ENCODE results near the gene KCNJ4.
A peak's percentile ranks its signal among the peaks of the same experiment; 100 is the strongest.
"Not testable (repeated sequence)": the region's sequence is repeated elsewhere in the genome, so short reads cannot be mapped to it uniquely, and the experiment has no call there.

Gene KCNJ4

GRCh38 chr22:38412435-38413084, 42.4 kb downstream of the KCNJ4 start:
- Mint-ChIP-seq H3K36me3 (no peaks in the 10 kb centered on the region), H3K9me3 (no peaks in the 10 kb centered on the region), H3K4me1 (no peaks in the 10 kb centered on the region), H3K4me3 (peak overlapping the region; percentile 21), H3K27ac (no peak overlapping the region), H3K27me3 (no peaks in the 10 kb centered on the region)
- DNase-seq (ENCODE audit: low spot score in 2 of 2) (peak; percentile 54 to 68), ATAC-seq (ENCODE audit: low read depth) (peak; percentile 67)

DNA sequence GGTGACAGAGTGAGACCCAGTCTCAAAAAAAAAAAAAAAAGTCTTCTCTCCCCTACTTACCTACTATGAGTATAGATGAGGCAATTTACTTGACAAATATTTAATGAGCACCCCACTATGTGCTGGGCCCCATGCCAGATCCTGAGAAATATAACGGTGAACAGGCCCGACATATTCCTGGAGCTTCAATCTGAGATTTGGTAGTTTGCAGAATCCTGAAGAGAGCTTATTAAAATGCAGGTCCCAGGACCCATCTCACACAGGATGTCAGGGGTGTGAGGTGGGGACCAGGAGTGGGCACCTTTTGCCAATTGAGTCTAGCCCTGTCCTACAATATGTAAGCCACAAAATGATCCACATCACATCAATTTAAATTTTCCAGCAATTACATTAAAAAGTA, 44.0 kb downstream of the KCNJ4 start:
- no peaks in the 10 kb centered on the region for H3K9me3 Mint-ChIP-seq
- no peak for DNase-seq (ENCODE audit: low spot score in 2 of 2)
- no peak overlapping the region for H3K27ac Mint-ChIP-seq
- ATAC-seq (ENCODE audit: low read depth), result no peak
- H3K4me1 Mint-ChIP-seq, result no peaks in the 10 kb centered on the region
- no peaks in the 10 kb centered on the region for H3K27me3 Mint-ChIP-seq
- H3K36me3 Mint-ChIP-seq, result no peaks in the 10 kb centered on the region
- H3K4me3 Mint-ChIP-seq, result no peak overlapping the region

DNA sequence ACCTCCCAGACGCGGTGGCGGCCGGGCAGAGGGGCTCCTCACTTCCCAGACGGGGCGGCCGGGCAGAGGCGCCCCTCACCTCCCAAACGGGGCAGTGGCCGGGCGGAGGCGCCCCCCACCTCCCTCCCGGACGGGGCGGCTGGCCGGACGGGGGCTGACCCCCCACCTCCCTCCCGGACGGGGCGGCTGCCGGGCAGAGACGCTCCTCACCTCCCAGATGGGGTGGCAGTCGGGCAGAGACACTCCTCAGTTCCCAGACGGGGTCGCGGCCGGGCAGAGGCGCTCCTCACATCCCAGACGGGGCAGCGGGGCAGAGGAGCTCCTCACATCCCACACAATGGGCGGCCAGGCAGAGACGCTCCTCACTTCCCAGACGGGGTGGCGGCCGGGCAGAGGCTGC, 45.1 kb downstream of the KCNJ4 start:
- DNase-seq (ENCODE audit: low spot score in 2 of 2); H3K4me3 Mint-ChIP-seq; H3K4me1 Mint-ChIP-seq; H3K36me3 Mint-ChIP-seq; H3K27me3 Mint-ChIP-seq; H3K9me3 Mint-ChIP-seq; H3K27ac Mint-ChIP-seq; ATAC-seq (ENCODE audit: low read depth): not testable (repeated sequence)

DNA sequence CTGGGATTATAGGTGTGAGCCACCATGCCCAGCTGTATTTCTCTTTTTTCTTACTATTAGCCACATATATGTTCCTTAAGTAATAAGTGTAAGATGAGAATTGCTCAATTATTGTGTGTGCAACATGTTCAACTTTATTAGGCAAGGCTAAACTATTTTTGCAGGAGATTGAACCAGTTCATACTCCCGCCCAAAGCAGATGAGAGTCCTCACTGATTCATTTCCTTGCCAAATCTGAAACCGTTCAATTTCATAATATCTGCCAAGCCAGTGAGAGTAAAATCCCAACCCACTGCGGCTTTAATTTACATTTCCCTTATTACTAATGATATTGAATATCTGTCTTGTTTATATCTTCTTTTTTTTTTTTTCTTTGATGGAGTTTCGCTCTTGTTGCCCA, 48.4 kb downstream of the KCNJ4 start:
- H3K36me3 Mint-ChIP-seq, result no peaks in the 10 kb centered on the region
- H3K9me3 Mint-ChIP-seq, result no peaks in the 10 kb centered on the region
- peaks cover 3% of the 10 kb centered on the region for H3K4me1 Mint-ChIP-seq
- DNase-seq (ENCODE audit: low spot score in 2 of 2) (no peak), ATAC-seq (ENCODE audit: low read depth) (no peak)
- no peak overlapping the region for H3K4me3 Mint-ChIP-seq
- H3K27ac Mint-ChIP-seq, result no peak overlapping the region
- H3K27me3 Mint-ChIP-seq, result no peaks in the 10 kb centered on the region

GRCh38 chr22:38404419-38404818, 50.6 kb downstream of the KCNJ4 start:
- Mint-ChIP-seq H3K36me3 (no peaks in the 10 kb centered on the region), H3K9me3 (no peaks in the 10 kb centered on the region), H3K4me1 (peaks cover 5% of the 10 kb centered on the region), H3K27me3 (no peaks in the 10 kb centered on the region), H3K27ac (no peak overlapping the region), H3K4me3 (peak overlapping the region; percentile 9)
- no peak for ATAC-seq (ENCODE audit: low read depth)
- DNase-seq (ENCODE audit: low spot score in 2 of 2), result no peak

- H3K4me3 Mint-ChIP-seq, result no peak overlapping the region
- DNase-seq (ENCODE audit: low spot score in 2 of 2) (no peak), ATAC-seq (ENCODE audit: low read depth) (peak; percentile 15)
- H3K9me3 Mint-ChIP-seq, result no peaks in the 10 kb centered on the region
- H3K4me1 Mint-ChIP-seq, result peaks cover 5% of the 10 kb centered on the region
- no peaks in the 10 kb centered on the region for H3K27me3 Mint-ChIP-seq
- no peak overlapping the region for H3K27ac Mint-ChIP-seq
- H3K36me3 Mint-ChIP-seq, result no peaks in the 10 kb centered on the region
Observed at GRCh38 chr22:38403812-38404211, 51.2 kb downstream of the KCNJ4 start.

GRCh38 chr22:38402204-38402603, 52.8 kb downstream of the KCNJ4 start:
- peaks cover 7% of the 10 kb centered on the region for H3K4me1 Mint-ChIP-seq
- ATAC-seq (ENCODE audit: low read depth), result no peak

GRCh38 chr22:38401336-38402084, 53.5 kb downstream of the KCNJ4 start:
- Mint-ChIP-seq H3K9me3 (no peaks in the 10 kb centered on the region), H3K27me3 (no peaks in the 10 kb centered on the region), H3K4me1 (peaks cover 9% of the 10 kb centered on the region), H3K27ac (no peak overlapping the region), H3K36me3 (no peaks in the 10 kb centered on the region), H3K4me3 (no peak overlapping the region)
- no peak for ATAC-seq (ENCODE audit: low read depth)
- DNase-seq (ENCODE audit: low spot score in 2 of 2), result no peak

More at GRCh38 chr22:38402204-38402603, 52.8 kb downstream of the KCNJ4 start:
- no peak for DNase-seq (ENCODE audit: low spot score in 2 of 2)
- Mint-ChIP-seq H3K27ac (no peak overlapping the region), H3K4me3 (no peak overlapping the region), H3K27me3 (no peaks in the 10 kb centered on the region), H3K9me3 (no peaks in the 10 kb centered on the region), H3K36me3 (no peaks in the 10 kb centered on the region)

GRCh38 chr22:38400256-38400655, 54.7 kb downstream of the KCNJ4 start:
- not testable (repeated sequence) for H3K27me3 Mint-ChIP-seq; H3K9me3 Mint-ChIP-seq; H3K4me3 Mint-ChIP-seq; ATAC-seq (ENCODE audit: low read depth); H3K27ac Mint-ChIP-seq; H3K36me3 Mint-ChIP-seq; DNase-seq (ENCODE audit: low spot score in 2 of 2)
- H3K4me1 Mint-ChIP-seq, result peaks cover 16% of the 10 kb centered on the region

DNA sequence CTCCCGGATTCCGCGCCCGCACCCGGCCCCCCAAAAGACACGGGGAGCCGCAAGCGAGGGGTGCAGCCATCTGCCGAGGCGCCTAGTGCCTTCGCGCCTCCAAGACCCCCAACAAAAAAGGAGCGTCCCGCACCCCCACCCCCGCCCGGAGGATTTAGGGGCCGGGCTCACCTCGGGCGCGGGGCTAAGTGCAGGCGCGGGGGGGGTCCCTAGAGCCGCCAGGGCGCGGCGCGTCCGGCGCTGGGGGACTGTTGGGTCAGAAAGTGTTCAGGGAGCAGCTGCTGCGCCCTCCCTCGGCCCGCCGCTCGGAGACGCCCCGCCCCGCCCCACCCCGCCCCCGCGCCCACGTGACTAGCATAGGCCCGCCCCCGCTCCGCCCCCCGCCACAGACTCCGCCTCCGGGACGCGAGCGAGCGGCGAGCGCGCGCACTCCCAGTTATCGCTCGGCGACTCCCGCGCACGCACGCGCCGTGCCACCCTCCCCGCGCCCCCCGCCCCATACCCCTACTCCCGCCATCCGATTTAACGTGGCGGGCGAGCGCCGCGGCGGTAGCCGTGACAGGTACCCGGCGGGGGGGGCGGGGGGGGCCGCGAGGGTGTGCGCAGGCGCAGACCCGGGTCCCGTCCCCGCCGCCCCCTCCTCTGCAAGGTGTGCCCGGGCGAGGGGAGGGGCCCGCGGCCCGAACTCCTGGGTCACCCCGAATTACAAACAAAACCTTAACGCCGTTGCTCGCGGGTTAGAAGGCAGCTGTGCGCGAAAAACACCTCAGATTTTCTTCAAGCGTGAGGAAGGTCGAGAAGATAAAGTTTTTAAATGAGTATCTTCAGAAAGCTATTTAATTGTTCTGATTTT, 56.2 kb downstream of the KCNJ4 start:
- ATAC-seq (ENCODE audit: low read depth) (peak; percentile 74), DNase-seq (ENCODE audit: low spot score in 2 of 2) (peak; percentile 80 to 86)
- H3K27me3 Mint-ChIP-seq, result no peaks in the 10 kb centered on the region
- H3K4me1 Mint-ChIP-seq, result peaks cover 20% of the 10 kb centered on the region
- peak overlapping the region; percentile 69 for H3K27ac Mint-ChIP-seq
- H3K4me3 Mint-ChIP-seq, result peak overlapping the region; percentile 88
- H3K36me3 Mint-ChIP-seq, result no peaks in the 10 kb centered on the region
- no peaks in the 10 kb centered on the region for H3K9me3 Mint-ChIP-seq

GRCh38 chr22:38398181-38398608, 56.8 kb downstream of the KCNJ4 start:
- not testable (repeated sequence) for DNase-seq (ENCODE audit: low spot score in 2 of 2); H3K36me3 Mint-ChIP-seq; H3K9me3 Mint-ChIP-seq; H3K27me3 Mint-ChIP-seq
- H3K4me1 Mint-ChIP-seq, result peaks cover 23% of the 10 kb centered on the region
- peak overlapping the region; percentile 88 for H3K4me3 Mint-ChIP-seq
- ATAC-seq (ENCODE audit: low read depth), result peak; percentile 36
- H3K27ac Mint-ChIP-seq, result peak overlapping the region; percentile 69

DNA sequence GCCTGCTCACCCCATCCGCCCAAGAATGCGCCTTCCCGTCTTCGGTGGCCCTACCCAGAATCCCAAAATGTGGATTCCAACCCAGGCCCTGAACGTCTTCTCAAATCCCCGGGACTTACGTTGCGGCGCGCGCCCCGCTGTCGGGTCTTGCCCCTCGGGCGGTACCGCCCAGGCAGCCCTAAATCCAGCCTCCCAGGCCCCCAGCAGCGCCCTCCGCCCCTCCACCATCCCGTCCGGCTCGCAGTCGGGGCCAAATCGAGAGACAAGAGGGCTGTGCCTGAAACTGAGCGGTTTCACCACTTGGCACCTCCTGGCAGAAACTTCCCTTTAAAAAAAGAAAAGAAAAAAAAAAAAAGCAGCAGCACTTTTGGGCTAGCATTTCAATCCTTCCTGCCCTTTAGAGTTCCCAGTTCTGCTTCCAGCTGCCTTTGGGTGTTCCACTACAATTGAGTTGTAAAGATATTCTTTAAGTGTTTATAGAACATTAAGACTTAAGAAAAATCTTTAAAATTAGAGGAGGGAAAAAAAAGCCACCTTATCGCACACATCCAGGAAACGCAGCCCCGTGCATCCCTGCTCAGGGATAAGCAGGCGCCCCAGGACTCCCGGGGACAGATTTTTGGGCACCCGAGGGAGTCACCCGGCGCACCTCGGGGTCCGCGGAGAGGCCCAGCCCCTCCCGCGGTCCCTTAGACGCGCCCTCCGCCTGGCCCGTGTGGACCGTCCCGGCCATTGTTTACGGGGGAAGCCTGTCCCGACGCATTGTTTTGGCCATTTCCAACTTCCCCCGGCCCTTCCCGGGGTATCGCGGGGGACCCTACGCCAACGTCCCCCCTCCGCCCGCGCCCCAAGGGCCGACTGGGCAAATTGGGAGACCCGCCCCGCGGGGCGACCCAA, 57.6 kb downstream of the KCNJ4 start:
- DNase-seq (ENCODE audit: low spot score in 2 of 2), result peak in 1 of 2 donors; percentile 49
- peak; percentile 33 for ATAC-seq (ENCODE audit: low read depth)
- Mint-ChIP-seq H3K27me3 (no peaks in the 10 kb centered on the region), H3K36me3 (no peaks in the 10 kb centered on the region), H3K4me1 (peaks cover 26% of the 10 kb centered on the region), H3K4me3 (peak overlapping the region; percentile 88), H3K27ac (peak overlapping the region; percentile 89), H3K9me3 (no peaks in the 10 kb centered on the region)

DNA sequence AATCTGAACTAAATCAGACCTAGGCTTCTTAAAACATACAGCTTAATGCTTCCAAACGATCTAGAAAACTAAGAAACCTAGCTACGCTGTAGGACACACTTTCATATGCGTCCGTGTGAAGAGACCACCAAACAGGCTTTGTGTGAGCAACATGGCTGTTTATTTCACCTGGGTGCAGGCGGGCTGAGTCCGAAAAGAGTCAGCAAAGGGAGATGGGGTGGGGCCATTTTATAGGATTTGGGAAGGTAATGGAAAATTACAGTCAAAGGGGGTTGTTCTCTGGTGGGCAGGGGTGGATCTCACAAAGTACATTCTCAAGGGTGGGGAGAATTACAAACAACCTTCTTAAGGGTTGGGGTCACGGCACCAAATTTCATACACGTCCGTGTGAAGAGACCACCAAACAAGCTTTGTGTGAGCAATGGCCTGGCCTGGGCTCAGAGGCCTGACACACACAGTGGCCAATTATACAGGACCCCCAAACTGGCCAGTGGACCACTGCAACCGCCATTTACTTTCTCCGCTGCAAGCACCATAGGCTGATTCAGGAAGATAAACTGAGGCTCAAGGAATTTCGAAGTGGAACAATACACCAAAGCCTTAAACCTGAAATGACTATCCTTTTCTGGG, 58.4 kb downstream of the KCNJ4 start:
- peak overlapping the region; percentile 88 for H3K4me3 Mint-ChIP-seq
- not testable (repeated sequence) for H3K36me3 Mint-ChIP-seq; ATAC-seq (ENCODE audit: low read depth); H3K9me3 Mint-ChIP-seq; H3K27me3 Mint-ChIP-seq; DNase-seq (ENCODE audit: low spot score in 2 of 2)
- H3K4me1 Mint-ChIP-seq, result peaks cover 26% of the 10 kb centered on the region
- H3K27ac Mint-ChIP-seq, result peak overlapping the region; percentile 89

All from memory B cell (primary cell).